HEK293 (cell line): Measurements from ENCODE around the gene IGSF21.

Source experiments
- CTCF ChIA-PET: fragments of 350-600 bp; formaldehyde crosslinking; extraction: SDS; loops from one replicate; lab custom pipeline; 2021; ENCODE audit warnings: antibody characterized with exemption; lab: Yijun Ruan, JAX
- POLR2A ChIA-PET: fragments of 300-600 bp; formaldehyde crosslinking; extraction: SDS; loops from one replicate; lab custom pipeline; 2020; ENCODE audit warnings: antibody characterized with exemption, inconsistent platforms; lab: Yijun Ruan, JAX
- H3K27ac ChIP-seq: fragments of 200-500 bp; sonication (Bioruptor generic); 2 replicates; pipeline ENCODE4 v1.5.1; 2014; ENCODE audit warnings: low read depth, low read length, control low read depth, inconsistent platforms; ENCODE audit errors: extremely low read depth
- H3K36me3 ChIP-seq, 2 experiments: fragments of 200-500 bp in 1 of 2; sonication (Bioruptor generic) in 1 of 2; 1 replicate in 1 of 2; 2 replicates in 1 of 2; pipeline ENCODE4 v1.5.1; 2014 to 2017; ENCODE audit warnings: inconsistent platforms in 2 of 2, low read length in 2 of 2; ENCODE audit not compliant: control insufficient read depth in 2 of 2, insufficient read depth in 1 of 2
- H3K4me1 ChIP-seq: fragments of 200-500 bp; sonication (Bioruptor generic); 2 replicates; pipeline ENCODE4 v1.5.1; 2014; ENCODE audit warnings: mild to moderate bottlenecking, low read length, inconsistent platforms; ENCODE audit not compliant: control insufficient read depth, insufficient read depth
- H3K4me3 ChIP-seq: 2 replicates; pipeline ENCODE4 v1.5.1; 2011; ENCODE audit warnings: low read depth, mild to moderate bottlenecking, control low read depth, low read length, moderate library complexity
- H3K9me3 ChIP-seq: fragments of 200-500 bp; sonication (Bioruptor generic); 2 replicates; pipeline ENCODE4 v1.5.1; 2014; ENCODE audit warnings: low read depth, low read length, inconsistent platforms; ENCODE audit not compliant: control insufficient read depth, insufficient read depth
- GLIS1 ChIP-seq: fragments of 450-650 bp; formaldehyde crosslinking; IDR thresholded peaks from 2 replicates; pipeline ENCODE4 v1.5.1; 2016; ENCODE audit warnings: missing biosample characterization, missing genetic modification characterization
- IKZF3 ChIP-seq: fragments of 450-650 bp; IDR thresholded peaks from 2 replicates; pipeline ENCODE4 v1.5.0; 2018; ENCODE audit warnings: missing biosample characterization, mild to moderate bottlenecking, missing genetic modification characterization, moderate library complexity
- KLF10 ChIP-seq: fragments of 450-650 bp; IDR thresholded peaks from 2 replicates; pipeline ENCODE4 v1.5.1; 2018; ENCODE audit warnings: missing biosample characterization, mild to moderate bottlenecking, missing genetic modification characterization
- KLF9 ChIP-seq: fragments of 450-650 bp; formaldehyde crosslinking; IDR thresholded peaks from 2 replicates; pipeline ENCODE4 v1.5.1; 2016; ENCODE audit warnings: missing biosample characterization, missing genetic modification characterization, low read depth
- SETDB1 ChIP-seq: IDR thresholded peaks from one replicate; pipeline ENCODE4 v1.6.1; 2017; ENCODE audit warnings: mild to moderate bottlenecking, low read length, moderate library complexity, mixed read lengths; ENCODE audit not compliant: insufficient read length
- ZBTB17 ChIP-seq: fragments of 450-650 bp; formaldehyde crosslinking; IDR thresholded peaks from 2 replicates; pipeline ENCODE4 v1.5.1; 2016; ENCODE audit warnings: missing biosample characterization, missing genetic modification characterization
- ZNF121 ChIP-seq: fragments of 450-650 bp; formaldehyde crosslinking; IDR thresholded peaks from 2 replicates; pipeline ENCODE4 v1.5.1; 2016; ENCODE audit warnings: missing biosample characterization, missing genetic modification characterization
- ZNF132 ChIP-seq: fragments of 450-650 bp; formaldehyde crosslinking; IDR thresholded peaks from 2 replicates; pipeline ENCODE4 v1.5.1; 2017; ENCODE audit warnings: missing biosample characterization, missing genetic modification characterization, borderline replicate concordance
- ZNF16 ChIP-seq: fragments of 450-650 bp; formaldehyde crosslinking; IDR thresholded peaks from 2 replicates; pipeline ENCODE4 v1.5.1; 2016; ENCODE audit warnings: low read depth, missing biosample characterization, missing genetic modification characterization
- ZNF184 ChIP-seq: fragments of 450-650 bp; IDR thresholded peaks from 2 replicates; pipeline ENCODE4 v1.5.1; 2018; ENCODE audit warnings: missing biosample characterization, mild to moderate bottlenecking, missing genetic modification characterization
- ZNF324 ChIP-seq: fragments of 450-650 bp; formaldehyde crosslinking; IDR thresholded peaks from 2 replicates; pipeline ENCODE4 v1.5.1; 2016; ENCODE audit warnings: missing biosample characterization, missing genetic modification characterization
- ZNF335 ChIP-seq: fragments of 450-650 bp; formaldehyde crosslinking; conservative IDR thresholded peaks from 2 replicates; pipeline ENCODE4 v1.5.1; 2016; ENCODE audit warnings: missing biosample characterization, missing genetic modification characterization
- ZNF366 ChIP-seq: fragments of 450-650 bp; formaldehyde crosslinking; conservative IDR thresholded peaks from 2 replicates; pipeline ENCODE4 v1.5.1; 2016; ENCODE audit warnings: missing biosample characterization, missing genetic modification characterization
- ZNF391 ChIP-seq: fragments of 450-650 bp; formaldehyde crosslinking; IDR thresholded peaks from 2 replicates; pipeline ENCODE4 v1.5.1; 2016; ENCODE audit warnings: low read depth, missing biosample characterization, missing genetic modification characterization, borderline replicate concordance
- ZNF426 ChIP-seq: fragments of 450-650 bp; formaldehyde crosslinking; IDR thresholded peaks from 2 replicates; pipeline ENCODE4 v1.5.1; 2017; ENCODE audit warnings: missing biosample characterization, missing genetic modification characterization, mild to moderate bottlenecking, inconsistent platforms, moderate library complexity
- ZNF626 ChIP-seq: fragments of 450-650 bp; sonication (Bioruptor Pico); formaldehyde crosslinking; IDR thresholded peaks from 2 replicates; pipeline ENCODE4 v1.5.1; 2018; ENCODE audit warnings: missing biosample characterization, missing genetic modification characterization, inconsistent platforms
- TF ChIP-seq, protein P1 (sequence below): fragments of 450-650 bp; formaldehyde crosslinking; IDR thresholded peaks from 2 replicates; pipeline ENCODE4 v1.5.1; 2016; ENCODE audit warnings: missing biosample characterization, missing genetic modification characterization
- TF ChIP-seq, protein P2 (sequence below): fragments of 450-650 bp; formaldehyde crosslinking; IDR thresholded peaks from 2 replicates; pipeline ENCODE4 v1.5.1; 2016; ENCODE audit warnings: missing biosample characterization, missing genetic modification characterization
- TF ChIP-seq, protein P3 (sequence below): fragments of 450-650 bp; formaldehyde crosslinking; IDR thresholded peaks from 2 replicates; pipeline ENCODE4 v1.5.1; 2016; ENCODE audit warnings: missing biosample characterization, missing genetic modification characterization, low read depth
- TF ChIP-seq, protein P4 (sequence below): fragments of 450-650 bp; formaldehyde crosslinking; IDR thresholded peaks from 2 replicates; pipeline ENCODE4 v1.5.1; 2016; ENCODE audit warnings: missing biosample characterization, missing genetic modification characterization
- TF ChIP-seq, protein P5 (sequence below): fragments of 450-650 bp; formaldehyde crosslinking; IDR thresholded peaks from 2 replicates; pipeline ENCODE4 v1.5.1; 2017; ENCODE audit warnings: missing biosample characterization, missing genetic modification characterization

Gene IGSF21

DNA sequence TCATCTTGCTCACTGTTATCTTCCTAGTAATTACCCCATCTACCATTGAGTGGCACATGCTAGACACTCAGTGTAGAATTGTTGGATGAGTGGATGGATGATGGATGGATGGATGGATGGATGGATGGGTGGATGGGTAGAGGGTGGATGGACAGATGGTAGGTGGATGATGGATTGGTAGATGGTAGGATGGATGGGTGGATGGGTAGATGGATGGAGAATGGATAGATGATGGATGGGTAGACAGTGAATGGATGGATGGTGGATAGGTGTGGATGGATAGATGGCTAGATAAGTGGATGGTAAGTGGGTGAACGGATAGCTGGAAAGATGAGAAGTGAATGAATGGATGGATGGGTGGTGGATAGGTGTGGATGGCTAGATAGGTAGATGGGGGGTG lies 207.9 kb downstream of the IGSF21 start:
- ChIA-PET CTCF (interaction anchor here (0.6 kb wide), 1 partner anchor 82 kb away, joined by 3 read pairs; no protein-coding TSS in a partner anchor), POLR2A (no interaction called here)
- TF ChIP-seq ZNF324 (tag by site-specific recombination) (no peak), ZBTB17 (peak; percentile 60), IKZF3 (no peak), ZNF366 (tag by site-specific recombination) (peak; percentile 95), ZNF335 (tag by site-specific recombination) (no peak), ZNF121 (tag by site-specific recombination) (no peak), ZNF132 (no peak), ZNF626 (tag by site-specific recombination) (no peak)
- TF ChIP-seq, protein P1, sequence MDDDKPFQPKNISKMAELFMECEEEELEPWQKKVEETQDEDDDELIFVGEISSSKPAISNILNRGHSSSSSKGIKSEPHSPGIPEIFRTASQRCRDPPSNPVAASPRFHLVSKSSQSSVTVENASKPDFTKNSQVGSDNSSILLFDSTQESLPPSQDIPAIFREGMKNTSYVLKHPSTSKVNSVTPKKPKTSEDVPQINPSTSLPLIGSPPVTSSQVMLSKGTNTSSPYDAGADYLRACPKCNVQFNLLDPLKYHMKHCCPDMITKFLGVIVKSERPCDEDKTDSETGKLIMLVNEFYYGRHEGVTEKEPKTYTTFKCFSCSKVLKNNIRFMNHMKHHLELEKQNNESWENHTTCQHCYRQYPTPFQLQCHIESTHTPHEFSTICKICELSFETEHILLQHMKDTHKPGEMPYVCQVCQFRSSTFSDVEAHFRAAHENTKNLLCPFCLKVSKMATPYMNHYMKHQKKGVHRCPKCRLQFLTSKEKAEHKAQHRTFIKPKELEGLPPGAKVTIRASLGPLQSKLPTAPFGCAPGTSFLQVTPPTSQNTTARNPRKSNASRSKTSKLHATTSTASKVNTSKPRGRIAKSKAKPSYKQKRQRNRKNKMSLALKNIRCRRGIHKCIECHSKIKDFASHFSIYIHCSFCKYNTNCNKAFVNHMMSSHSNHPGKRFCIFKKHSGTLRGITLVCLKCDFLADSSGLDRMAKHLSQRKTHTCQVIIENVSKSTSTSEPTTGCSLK (tag by site-specific recombination), result no peak
- H3K36me3 ChIP-seq, result no peaks in the 10 kb centered on the region
- no peaks in the 10 kb centered on the region for H3K9me3 ChIP-seq
- no peak overlapping the region for H3K4me3 ChIP-seq
- no peaks in the 10 kb centered on the region for H3K4me1 ChIP-seq
- no peak overlapping the region for H3K27ac ChIP-seq

DNA sequence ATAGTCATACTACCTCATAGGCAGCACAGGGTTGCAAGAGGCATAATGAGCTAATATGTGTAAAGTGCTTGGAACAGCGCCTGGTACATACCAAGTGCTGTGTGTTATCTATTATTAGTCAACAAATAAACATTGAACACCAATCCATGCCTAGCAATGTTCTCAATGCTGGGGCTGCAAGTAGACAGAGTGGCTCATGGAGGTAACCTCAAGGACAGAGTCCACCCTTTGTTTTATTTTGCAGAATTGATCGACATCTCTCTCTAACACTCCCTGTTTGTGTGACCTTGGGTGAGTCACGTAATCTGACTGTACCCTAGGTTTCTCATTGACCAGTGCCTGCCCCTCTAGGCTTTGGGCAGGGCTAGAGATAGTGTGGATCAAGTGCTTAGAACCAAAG lies 209.2 kb downstream of the IGSF21 start:
- ChIA-PET CTCF (no interaction called here), POLR2A (no interaction called here)
- H3K4me1 ChIP-seq, result no peaks in the 10 kb centered on the region
- no peaks in the 10 kb centered on the region for H3K9me3 ChIP-seq
- no peak overlapping the region for H3K4me3 ChIP-seq
- H3K36me3 ChIP-seq, result no peaks in the 10 kb centered on the region
- TF ChIP-seq, protein P2, sequence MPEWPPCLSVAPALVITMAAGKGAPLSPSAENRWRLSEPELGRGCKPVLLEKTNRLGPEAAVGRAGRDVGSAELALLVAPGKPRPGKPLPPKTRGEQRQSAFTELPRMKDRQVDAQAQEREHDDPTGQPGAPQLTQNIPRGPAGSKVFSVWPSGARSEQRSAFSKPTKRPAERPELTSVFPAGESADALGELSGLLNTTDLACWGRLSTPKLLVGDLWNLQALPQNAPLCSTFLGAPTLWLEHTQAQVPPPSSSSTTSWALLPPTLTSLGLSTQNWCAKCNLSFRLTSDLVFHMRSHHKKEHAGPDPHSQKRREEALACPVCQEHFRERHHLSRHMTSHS (tag by site-specific recombination), result no peak
- no peak for TF ChIP-seq ZNF426
- TF ChIP-seq, protein P3, sequence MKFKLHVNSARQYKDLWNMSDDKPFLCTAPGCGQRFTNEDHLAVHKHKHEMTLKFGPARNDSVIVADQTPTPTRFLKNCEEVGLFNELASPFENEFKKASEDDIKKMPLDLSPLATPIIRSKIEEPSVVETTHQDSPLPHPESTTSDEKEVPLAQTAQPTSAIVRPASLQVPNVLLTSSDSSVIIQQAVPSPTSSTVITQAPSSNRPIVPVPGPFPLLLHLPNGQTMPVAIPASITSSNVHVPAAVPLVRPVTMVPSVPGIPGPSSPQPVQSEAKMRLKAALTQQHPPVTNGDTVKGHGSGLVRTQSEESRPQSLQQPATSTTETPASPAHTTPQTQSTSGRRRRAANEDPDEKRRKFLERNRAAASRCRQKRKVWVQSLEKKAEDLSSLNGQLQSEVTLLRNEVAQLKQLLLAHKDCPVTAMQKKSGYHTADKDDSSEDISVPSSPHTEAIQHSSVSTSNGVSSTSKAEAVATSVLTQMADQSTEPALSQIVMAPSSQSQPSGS (tag by site-specific recombination), result no peak
- no peak for TF ChIP-seq ZNF391
- no peak for TF ChIP-seq GLIS1
- no peak overlapping the region for H3K27ac ChIP-seq

DNA sequence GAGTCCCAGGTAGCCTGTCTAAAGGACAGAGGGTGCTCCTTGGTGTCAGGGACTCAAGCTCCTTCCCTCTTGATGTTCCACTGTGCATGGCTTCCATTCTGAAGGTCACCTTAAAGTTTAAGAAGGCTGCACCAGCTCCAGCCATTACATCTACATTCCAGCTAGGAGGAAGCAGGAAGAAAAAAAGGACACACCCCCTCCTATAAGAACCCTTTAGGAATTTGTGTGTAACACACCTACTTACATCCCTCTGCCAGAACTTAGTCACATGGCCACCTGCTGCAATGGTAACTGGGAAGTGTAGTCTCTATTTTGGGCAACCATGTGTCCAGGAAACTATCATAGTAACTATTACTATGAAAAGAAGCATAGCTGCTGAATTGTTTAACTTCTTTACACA lies 211.5 kb downstream of the IGSF21 start:
- Histone ChIP-seq H3K9me3 (no peaks in the 10 kb centered on the region), H3K4me3 (no peak overlapping the region), H3K36me3 (no peaks in the 10 kb centered on the region), H3K4me1 (no peaks in the 10 kb centered on the region), H3K27ac (no peak overlapping the region)
- CTCF ChIA-PET, result interaction anchor here (1.1 kb wide), 1 partner anchor 10 kb away, joined by 3 read pairs; no protein-coding TSS in a partner anchor
- POLR2A ChIA-PET, result no interaction called here
- TF ChIP-seq, protein P4, sequence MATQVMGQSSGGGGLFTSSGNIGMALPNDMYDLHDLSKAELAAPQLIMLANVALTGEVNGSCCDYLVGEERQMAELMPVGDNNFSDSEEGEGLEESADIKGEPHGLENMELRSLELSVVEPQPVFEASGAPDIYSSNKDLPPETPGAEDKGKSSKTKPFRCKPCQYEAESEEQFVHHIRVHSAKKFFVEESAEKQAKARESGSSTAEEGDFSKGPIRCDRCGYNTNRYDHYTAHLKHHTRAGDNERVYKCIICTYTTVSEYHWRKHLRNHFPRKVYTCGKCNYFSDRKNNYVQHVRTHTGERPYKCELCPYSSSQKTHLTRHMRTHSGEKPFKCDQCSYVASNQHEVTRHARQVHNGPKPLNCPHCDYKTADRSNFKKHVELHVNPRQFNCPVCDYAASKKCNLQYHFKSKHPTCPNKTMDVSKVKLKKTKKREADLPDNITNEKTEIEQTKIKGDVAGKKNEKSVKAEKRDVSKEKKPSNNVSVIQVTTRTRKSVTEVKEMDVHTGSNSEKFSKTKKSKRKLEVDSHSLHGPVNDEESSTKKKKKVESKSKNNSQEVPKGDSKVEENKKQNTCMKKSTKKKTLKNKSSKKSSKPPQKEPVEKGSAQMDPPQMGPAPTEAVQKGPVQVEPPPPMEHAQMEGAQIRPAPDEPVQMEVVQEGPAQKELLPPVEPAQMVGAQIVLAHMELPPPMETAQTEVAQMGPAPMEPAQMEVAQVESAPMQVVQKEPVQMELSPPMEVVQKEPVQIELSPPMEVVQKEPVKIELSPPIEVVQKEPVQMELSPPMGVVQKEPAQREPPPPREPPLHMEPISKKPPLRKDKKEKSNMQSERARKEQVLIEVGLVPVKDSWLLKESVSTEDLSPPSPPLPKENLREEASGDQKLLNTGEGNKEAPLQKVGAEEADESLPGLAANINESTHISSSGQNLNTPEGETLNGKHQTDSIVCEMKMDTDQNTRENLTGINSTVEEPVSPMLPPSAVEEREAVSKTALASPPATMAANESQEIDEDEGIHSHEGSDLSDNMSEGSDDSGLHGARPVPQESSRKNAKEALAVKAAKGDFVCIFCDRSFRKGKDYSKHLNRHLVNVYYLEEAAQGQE (tag by site-specific recombination), result no peak
- TF ChIP-seq SETDB1, result peak; percentile 89
- peak; percentile 68 for TF ChIP-seq KLF10
- TF ChIP-seq ZNF16 (tag by site-specific recombination), result no peak
- TF ChIP-seq, protein P5, sequence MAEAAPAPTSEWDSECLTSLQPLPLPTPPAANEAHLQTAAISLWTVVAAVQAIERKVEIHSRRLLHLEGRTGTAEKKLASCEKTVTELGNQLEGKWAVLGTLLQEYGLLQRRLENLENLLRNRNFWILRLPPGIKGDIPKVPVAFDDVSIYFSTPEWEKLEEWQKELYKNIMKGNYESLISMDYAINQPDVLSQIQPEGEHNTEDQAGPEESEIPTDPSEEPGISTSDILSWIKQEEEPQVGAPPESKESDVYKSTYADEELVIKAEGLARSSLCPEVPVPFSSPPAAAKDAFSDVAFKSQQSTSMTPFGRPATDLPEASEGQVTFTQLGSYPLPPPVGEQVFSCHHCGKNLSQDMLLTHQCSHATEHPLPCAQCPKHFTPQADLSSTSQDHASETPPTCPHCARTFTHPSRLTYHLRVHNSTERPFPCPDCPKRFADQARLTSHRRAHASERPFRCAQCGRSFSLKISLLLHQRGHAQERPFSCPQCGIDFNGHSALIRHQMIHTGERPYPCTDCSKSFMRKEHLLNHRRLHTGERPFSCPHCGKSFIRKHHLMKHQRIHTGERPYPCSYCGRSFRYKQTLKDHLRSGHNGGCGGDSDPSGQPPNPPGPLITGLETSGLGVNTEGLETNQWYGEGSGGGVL (tag by site-specific recombination), result no peak
- 0 out of 2 replicates have a peak, but pooled peaks have one; percentile 25 for TF ChIP-seq KLF9 (tag by site-specific recombination)
- no peak for TF ChIP-seq ZNF184 (tag by site-specific recombination)
